MCF 10A (cell line): ENCODE measurements around the gene C1orf141. TPM values are rescaled to one million over a fixed set of nuclear protein-coding genes. Genes with fewer than 3 reads are reported as not detected.

Experiments used
- BruUV-seq: library from RNA; stranded (reverse); fragments of 400-500 nt; replicated peaks from 2 replicates; lab custom pipeline; 2021; lab: Mats Ljungman, UMichigan
- CTCF ChIA-PET: fragments of 300-600 bp; sonication (Branson Sonifier 250); formaldehyde crosslinking; extraction: SDS; loops from one replicate; lab custom pipeline; 2021; ENCODE audit warnings: antibody characterized with exemption, inconsistent platforms; lab: Yijun Ruan, JAX
- POLR2A ChIA-PET: fragments of 300-600, 350-650 bp; sonication (Branson Sonifier 250); formaldehyde crosslinking; extraction: SDS; loops from one replicate; lab custom pipeline; 2020; ENCODE audit warnings: antibody characterized with exemption, inconsistent platforms; lab: Yijun Ruan, JAX
- DNase-seq: peaks from one replicate; pipeline ENCODE4 v3.0.0-alpha.2; 2018; ENCODE audit not compliant: unreplicated experiment
- H3K27ac Mint-ChIP-seq: one replicate; pipeline ENCODE4 v1.8.0; 2022; ENCODE audit warnings: mild to moderate bottlenecking, low read depth, mixed read lengths; ENCODE audit not compliant: unreplicated experiment
- H3K27me3 Mint-ChIP-seq: one replicate; pipeline ENCODE4 v1.8.0; 2022; ENCODE audit warnings: mixed read lengths; ENCODE audit not compliant: insufficient read depth, unreplicated experiment
- H3K36me3 Mint-ChIP-seq: one replicate; pipeline ENCODE4 v1.8.0; 2022; ENCODE audit warnings: mild to moderate bottlenecking, moderate library complexity, mixed read lengths; ENCODE audit not compliant: insufficient read depth, unreplicated experiment
- H3K4me1 Mint-ChIP-seq: one replicate; pipeline ENCODE4 v1.8.0; 2022; ENCODE audit warnings: mixed read lengths; ENCODE audit not compliant: insufficient read depth, unreplicated experiment
- H3K4me3 Mint-ChIP-seq: one replicate; pipeline ENCODE4 v1.8.0; 2022; ENCODE audit warnings: mild to moderate bottlenecking, moderate library complexity, mixed read lengths; ENCODE audit not compliant: unreplicated experiment
- H3K9me3 Mint-ChIP-seq: one replicate; pipeline ENCODE4 v1.8.0; 2022; ENCODE audit warnings: mixed read lengths; ENCODE audit not compliant: unreplicated experiment
- CTCF ChIP-seq: fragments of 200-600 bp; IDR thresholded peaks from one replicate; pipeline ENCODE4 v1.8.0; 2022; ENCODE audit warnings: antibody characterized with exemption, mild to moderate bottlenecking; ENCODE audit not compliant: unreplicated experiment
- intact Hi-C: fragments of 100-400 bp; cut with micrococcal nuclease; formaldehyde crosslinking; loops from 2 replicates; pipeline ENCODE4 v1.14.1; 2022
- total RNA-seq: library from RNA; stranded (reverse); gene quantifications from 2 replicates; pipeline ENCODE4 v1.2.3, GENCODE V29; 2022

C1orf141 gene
- total RNA-seq, 1 experiment from 2014 or later = not detected

- CTCF ChIA-PET = interaction anchor here (1.4 to 4.3 kb wide), 2 partner anchors 69 to 90 kb away, joined by 3 to 39 read pairs; no protein-coding TSS in a partner anchor
- TF ChIP-seq CTCF = no peak
- no peak overlapping the region for H3K27ac Mint-ChIP-seq
- peaks cover 13% of the 10 kb centered on the region for H3K36me3 Mint-ChIP-seq
- H3K27me3 Mint-ChIP-seq = no peaks in the 10 kb centered on the region
- peaks cover 30% of the 10 kb centered on the region for H3K4me1 Mint-ChIP-seq
- H3K4me3 Mint-ChIP-seq = no peak overlapping the region
- DNase-seq = peak; percentile 13
- BruUV-seq = no TSS peak
- no peaks in the 10 kb centered on the region for H3K9me3 Mint-ChIP-seq
- intact Hi-C loops = no loop called here
- POLR2A ChIA-PET = interaction anchor here (1.8 to 2.3 kb wide), 2 partner anchors 91 to 134 kb away, joined by 9 to 11 read pairs; partner anchors contain the start of genes DNAI4 and MIER1
These were observed 76.0 kb downstream of the C1orf141 start for GRCh38 chr1:67058761-67059160.

GRCh38 chr1:67058242-67058641, 76.5 kb downstream of the C1orf141 start:
- Mint-ChIP-seq H3K4me3 (no peak overlapping the region), H3K27me3 (no peaks in the 10 kb centered on the region), H3K27ac (no peak overlapping the region), H3K36me3 (peaks cover 15% of the 10 kb centered on the region), H3K9me3 (no peaks in the 10 kb centered on the region), H3K4me1 (peaks cover 30% of the 10 kb centered on the region)
- intact Hi-C loops = no loop called here
- POLR2A ChIA-PET = interaction anchor here (1.8 kb wide), 1 partner anchor 91 kb away, joined by 9 read pairs; no protein-coding TSS in a partner anchor
- CTCF ChIA-PET = interaction anchor here (0.9 to 4.3 kb wide), 3 partner anchors 62 to 90 kb away, joined by 3 to 39 read pairs (median 7); no protein-coding TSS in a partner anchor
- no peak for DNase-seq
- TF ChIP-seq CTCF = no peak
- no TSS peak for BruUV-seq

- Mint-ChIP-seq H3K4me3 (peak within 1 kb of the TSS; percentile 93), H3K4me1 (peaks cover 30% of the 10 kb centered on the region), H3K36me3 (peaks cover 28% of the 10 kb centered on the region), H3K27ac (peak within 1 kb of the TSS; percentile 87), H3K9me3 (no peaks in the 10 kb centered on the region), H3K27me3 (no peaks in the 10 kb centered on the region)
- POLR2A ChIA-PET = interaction anchor here (0.6 to 4.7 kb wide), 23 partner anchors 12 to 778 kb away, joined by 3 to 33 read pairs (median 4); partner anchors contain the start of genes DNAI4 and MIER1
- peak; percentile 69 for DNase-seq
- no peak for TF ChIP-seq CTCF
- CTCF ChIA-PET = interaction anchor here (0.6 to 10.1 kb wide), 11 partner anchors 42 to 782 kb away, joined by 3 to 125 read pairs (median 4); no protein-coding TSS in a partner anchor
- intact Hi-C loops = loop anchor here (1.0 to 5.0 kb wide), 3 partner anchors 57 to 127 kb away; no protein-coding TSS in a partner anchor
- TSS peak; percentile 62 for BruUV-seq
These were observed 80.7 kb downstream of the C1orf141 start, which contains the start of gene SLC35D1 for GRCh38 chr1:67053785-67054772. TSS of gene SLC35D1 (minus strand) at chr1:67054148. CDS start at chr1:67054013, 135 bp downstream.
